Immature natural killer cell (primary cell): Measurements from ENCODE around the gene TP53TG5. TPM values are rescaled to one million over a fixed set of nuclear protein-coding genes. Genes with fewer than 3 reads are reported as not detected.

ENCODE experiments used
- DNase-seq, 3 donors: peaks; one replicate each; pipeline ENCODE4 v3.0.0; 2022; ENCODE audit warnings: mixed read lengths in 1 of 3
- H3K27ac Mint-ChIP-seq, 6 donors: one replicate each; pipeline ENCODE4 v1.8.0; 2020; ENCODE audit warnings: mixed read lengths in 6 of 6, mild to moderate bottlenecking in 5 of 6, inconsistent platforms in 4 of 6, moderate library complexity in 3 of 6
- H3K27me3 Mint-ChIP-seq, 3 donors: one replicate each; pipeline ENCODE4 v1.8.0; 2020 to 2021; ENCODE audit warnings: low read depth in 3 of 3, mild to moderate bottlenecking in 3 of 3, mixed read lengths in 3 of 3, moderate library complexity in 3 of 3, inconsistent platforms in 1 of 3
- H3K36me3 Mint-ChIP-seq, 3 donors: one replicate each; pipeline ENCODE4 v1.8.0; 2020; ENCODE audit warnings: mixed read lengths in 3 of 3, inconsistent platforms in 2 of 3, mild to moderate bottlenecking in 2 of 3
- H3K4me1 Mint-ChIP-seq, 2 donors: one replicate each; pipeline ENCODE4 v1.8.0; 2020; ENCODE audit warnings: inconsistent platforms in 2 of 2, mild to moderate bottlenecking in 2 of 2, mixed read lengths in 2 of 2, moderate library complexity in 1 of 2
- H3K4me3 Mint-ChIP-seq, 5 donors: one replicate each; pipeline ENCODE4 v1.8.0; 2020; ENCODE audit warnings: mild to moderate bottlenecking in 5 of 5, mixed read lengths in 5 of 5, inconsistent platforms in 3 of 5, moderate library complexity in 3 of 5
- H3K9me3 Mint-ChIP-seq, 6 donors: one replicate each; pipeline ENCODE4 v1.8.0; 2020; ENCODE audit warnings: mild to moderate bottlenecking in 6 of 6, mixed read lengths in 6 of 6, inconsistent platforms in 4 of 6, moderate library complexity in 3 of 6
- polyA plus RNA-seq, 3 donors: library from polyadenylated mRNA; unstranded; fragments of 300-500 nt; fragmentation: Illumina TruSeq; gene quantifications; one replicate each; pipeline ENCODE4 v1.2.3, GENCODE V29; 2021

The TP53TG5 gene
- polyA plus RNA-seq, 3 donors from 2014 or later = 0.09 to 0.22 TPM; not detected in 1

GRCh38 chr20:45368221-45368980 lies 9.7 kb downstream of the TP53TG5 start:
- Mint-ChIP-seq H3K27me3 (peaks cover 2 to 10% (median 2%) of the 10 kb centered on the region in 3 donors), H3K4me1 (peaks cover 65 to 77% of the 10 kb centered on the region in 2 donors), H3K36me3 (peaks cover 4 to 27% (median 7%) of the 10 kb centered on the region in 3 donors), H3K9me3 (peaks cover 0 to 2% (median 0%) of the 10 kb centered on the region in 6 donors), H3K4me3 (peak overlapping the region; percentile 19 to 79 (median 59)), H3K27ac (peak overlapping the region; percentile 73 to 94 (median 87))
- DNase-seq = peak; percentile 26 to 42 (median 40)

GRCh38 chr20:45367126-45367525 lies 11.0 kb downstream of the TP53TG5 start:
- peaks cover 65 to 75% of the 10 kb centered on the region in 2 donors for H3K4me1 Mint-ChIP-seq
- peaks cover 4 to 27% (median 7%) of the 10 kb centered on the region in 3 donors for H3K36me3 Mint-ChIP-seq
- H3K27ac Mint-ChIP-seq = peak overlapping the region; percentile 40 to 90 (median 80)

DNA sequence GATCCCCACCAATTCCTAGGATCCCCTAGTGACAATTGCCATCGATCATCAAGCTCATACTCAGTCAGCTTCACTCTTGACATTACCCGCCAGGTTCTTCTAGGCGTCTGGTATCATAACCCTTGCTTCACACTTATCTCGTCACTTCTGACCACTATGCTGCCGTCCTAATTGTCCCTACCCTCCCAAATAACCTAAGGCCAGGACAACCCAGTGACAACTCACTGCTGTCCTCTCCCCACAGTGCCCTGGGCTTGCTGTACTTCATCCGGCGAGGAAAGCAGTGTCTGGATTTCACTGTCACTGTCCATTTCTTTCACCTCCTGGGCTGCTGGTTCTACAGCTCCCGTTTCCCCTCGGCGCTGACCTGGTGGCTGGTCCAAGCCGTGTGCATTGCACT lies 11.5 kb downstream of the TP53TG5 start:
- no peak for DNase-seq
- peaks cover 4 to 27% (median 7%) of the 10 kb centered on the region in 3 donors for H3K36me3 Mint-ChIP-seq
- H3K4me3 Mint-ChIP-seq = no peak overlapping the region
- H3K4me1 Mint-ChIP-seq = peaks cover 62 to 70% of the 10 kb centered on the region in 2 donors
- peak overlapping the region; percentile 7 to 90 (median 66) for H3K27ac Mint-ChIP-seq
- peaks cover 5 to 15% (median 10%) of the 10 kb centered on the region in 3 donors for H3K27me3 Mint-ChIP-seq
- no peaks in the 10 kb centered on the region for H3K9me3 Mint-ChIP-seq

More at GRCh38 chr20:45367126-45367525, 11.0 kb downstream of the TP53TG5 start:
- peaks cover 5 to 15% (median 10%) of the 10 kb centered on the region in 3 donors for H3K27me3 Mint-ChIP-seq
- no peaks in the 10 kb centered on the region for H3K9me3 Mint-ChIP-seq
- no peak for DNase-seq
- H3K4me3 Mint-ChIP-seq = no peak overlapping the region

GRCh38 chr20:45366192-45366591 lies 11.9 kb downstream of the TP53TG5 start:
- peaks cover 5 to 15% (median 10%) of the 10 kb centered on the region in 3 donors for H3K27me3 Mint-ChIP-seq
- no peak overlapping the region for H3K4me3 Mint-ChIP-seq
- peaks cover 59 to 65% of the 10 kb centered on the region in 2 donors for H3K4me1 Mint-ChIP-seq
- no peaks in the 10 kb centered on the region for H3K9me3 Mint-ChIP-seq
- DNase-seq = no peak
- H3K27ac Mint-ChIP-seq = peak overlapping the region in 2 of 6 donors; percentile 40 to 90
- peaks cover 4 to 27% (median 7%) of the 10 kb centered on the region in 3 donors for H3K36me3 Mint-ChIP-seq

- no peak for DNase-seq
- Mint-ChIP-seq H3K27ac (peak overlapping the region in 5 of 6 donors; percentile 22 to 75 (median 28)), H3K36me3 (peaks cover 4 to 27% (median 7%) of the 10 kb centered on the region in 3 donors), H3K9me3 (no peaks in the 10 kb centered on the region), H3K4me1 (peaks cover 59 to 65% of the 10 kb centered on the region in 2 donors), H3K27me3 (peaks cover 5 to 15% (median 10%) of the 10 kb centered on the region in 3 donors), H3K4me3 (peak overlapping the region in 3 of 5 donors; percentile 29 to 44 (median 30))
Observed at GRCh38 chr20:45365444-45365970, 12.6 kb downstream of the TP53TG5 start.

DNA sequence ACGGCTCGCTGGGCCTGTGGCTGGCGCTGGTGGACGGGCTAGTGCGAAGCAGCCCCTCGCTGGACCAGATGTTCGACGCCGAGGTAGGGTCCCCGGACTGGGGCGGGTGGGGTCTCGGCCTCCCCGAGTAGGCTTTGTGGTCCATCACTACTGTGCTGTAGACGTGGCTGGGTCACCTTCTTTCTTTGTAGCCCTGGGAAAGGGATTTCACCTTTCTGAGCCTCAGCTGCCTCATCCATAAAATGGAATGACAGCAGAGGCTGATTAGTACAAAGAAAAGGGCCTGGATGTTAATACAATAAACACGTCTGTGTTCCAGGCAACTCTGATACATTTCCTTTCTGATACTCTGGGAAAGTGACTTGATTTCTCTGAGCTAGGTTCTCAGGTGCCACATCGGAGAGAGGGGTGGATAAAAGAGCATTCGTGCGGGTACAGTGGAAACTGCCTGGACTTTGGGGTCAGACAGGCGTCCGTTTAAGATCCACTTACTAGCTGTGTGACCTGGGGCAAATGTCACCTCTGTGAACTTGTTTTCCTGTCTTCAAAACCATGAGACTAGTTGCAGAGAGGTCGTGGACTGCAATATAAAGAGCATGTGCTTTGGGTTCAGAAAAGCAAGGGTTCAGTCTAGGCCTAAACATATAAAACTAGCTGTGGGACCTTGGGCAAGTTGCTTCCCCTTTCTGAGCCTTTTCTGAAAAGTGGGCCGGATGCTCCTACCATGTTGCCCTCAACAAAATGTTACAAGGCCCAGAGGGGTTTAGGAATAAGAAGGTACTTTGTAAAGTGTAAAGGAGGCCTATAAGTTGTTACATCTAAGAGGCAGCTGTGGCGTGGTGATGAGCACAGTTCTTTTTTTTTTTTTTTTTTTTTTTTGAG lies 14.3 kb downstream of the TP53TG5 start:
- Mint-ChIP-seq H3K27ac (peak overlapping the region; percentile 97 to 99 (median 98)), H3K9me3 (no peaks in the 10 kb centered on the region), H3K4me1 (peaks cover 54 to 59% of the 10 kb centered on the region in 2 donors), H3K4me3 (peak overlapping the region; percentile 95 to 99 (median 96)), H3K36me3 (peaks cover 1 to 25% (median 7%) of the 10 kb centered on the region in 3 donors), H3K27me3 (peaks cover 5 to 15% (median 10%) of the 10 kb centered on the region in 3 donors)
- no peak for DNase-seq

DNA sequence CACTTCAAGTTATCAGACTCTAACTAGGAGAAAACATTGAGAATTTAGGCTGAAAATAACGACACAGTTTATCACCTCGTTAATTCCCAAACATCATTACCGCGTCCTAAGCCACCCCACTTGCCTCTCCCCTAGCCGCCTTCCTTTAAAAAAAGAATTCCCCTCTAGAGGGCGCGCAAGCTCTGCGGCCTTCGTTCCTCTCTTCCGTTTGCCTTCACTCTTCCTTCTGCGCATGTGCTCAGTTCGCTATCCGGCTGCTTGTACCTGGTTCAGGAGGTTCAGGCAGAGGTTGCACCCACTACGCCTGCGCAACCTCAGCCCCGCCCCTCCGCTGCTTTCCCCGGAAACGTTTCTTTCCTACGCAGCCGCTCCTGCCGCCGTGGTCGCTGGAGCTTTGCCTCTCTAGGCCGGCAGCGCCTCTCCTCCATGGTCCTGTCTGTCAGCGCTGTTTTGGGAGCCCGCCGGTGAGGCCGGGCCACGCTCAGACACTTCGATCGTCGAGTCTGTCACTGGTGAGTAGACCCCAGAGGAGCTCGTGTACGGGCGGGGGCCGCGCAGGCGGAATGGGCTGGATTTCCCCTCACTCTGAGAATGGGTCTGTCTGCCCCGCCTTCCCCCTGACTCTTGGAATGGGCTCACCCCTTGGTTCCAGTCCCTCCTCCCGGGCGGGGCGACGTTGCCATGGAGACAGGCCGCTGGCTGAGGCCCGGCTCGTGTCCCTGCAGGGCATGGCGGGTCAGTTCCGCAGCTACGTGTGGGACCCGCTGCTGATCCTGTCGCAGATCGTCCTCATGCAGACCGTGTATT lies 15.1 kb downstream of the TP53TG5 start, which contains the start of gene SYS1:
Gene SYS1 (plus strand): TSS at position 353 of the 807 bp plus-strand sequence. CDS start 376 bp downstream, at position 729.
- Mint-ChIP-seq H3K27me3 (peaks cover 5 to 18% (median 10%) of the 10 kb centered on the region in 3 donors), H3K9me3 (no peaks in the 10 kb centered on the region), H3K4me3 (peak within 1 kb of the TSS; percentile 95 to 99 (median 96)), H3K4me1 (peaks cover 45 to 51% of the 10 kb centered on the region in 2 donors), H3K36me3 (peaks cover 0 to 19% (median 7%) of the 10 kb centered on the region in 3 donors), H3K27ac (peak within 1 kb of the TSS; percentile 97 to 99 (median 98))
- DNase-seq = peak; percentile 97 to 99 (median 99)

- H3K4me1 Mint-ChIP-seq = peaks cover 33 to 39% of the 10 kb centered on the region in 2 donors
- DNase-seq = no peak
- no peaks in the 10 kb centered on the region for H3K9me3 Mint-ChIP-seq
- no peak overlapping the region for H3K4me3 Mint-ChIP-seq
- peaks cover 0 to 11% (median 4%) of the 10 kb centered on the region in 3 donors for H3K36me3 Mint-ChIP-seq
- H3K27ac Mint-ChIP-seq = no peak overlapping the region
- peaks cover 5 to 16% (median 9%) of the 10 kb centered on the region in 3 donors for H3K27me3 Mint-ChIP-seq
Observed at GRCh38 chr20:45361793-45362192, 16.3 kb downstream of the TP53TG5 start.

GRCh38 chr20:45359406-45360148 lies 18.5 kb downstream of the TP53TG5 start:
- peaks cover 18 to 19% of the 10 kb centered on the region in 2 donors for H3K4me1 Mint-ChIP-seq
- DNase-seq = no peak
- no peaks in the 10 kb centered on the region for H3K9me3 Mint-ChIP-seq
- no peaks in the 10 kb centered on the region for H3K36me3 Mint-ChIP-seq
- no peak overlapping the region for H3K4me3 Mint-ChIP-seq
- H3K27me3 Mint-ChIP-seq = peaks cover 5 to 16% (median 7%) of the 10 kb centered on the region in 3 donors
- peak overlapping the region in 1 of 6 donors; percentile 17 for H3K27ac Mint-ChIP-seq

- Mint-ChIP-seq H3K36me3 (no peaks in the 10 kb centered on the region), H3K27me3 (peaks cover 5 to 16% (median 7%) of the 10 kb centered on the region in 3 donors), H3K4me1 (peaks cover 15 to 16% of the 10 kb centered on the region in 2 donors), H3K9me3 (no peaks in the 10 kb centered on the region), H3K4me3 (no peak overlapping the region), H3K27ac (no peak overlapping the region)
- DNase-seq = no peak
Observed at GRCh38 chr20:45359069-45359405, 19.1 kb downstream of the TP53TG5 start.

DNA sequence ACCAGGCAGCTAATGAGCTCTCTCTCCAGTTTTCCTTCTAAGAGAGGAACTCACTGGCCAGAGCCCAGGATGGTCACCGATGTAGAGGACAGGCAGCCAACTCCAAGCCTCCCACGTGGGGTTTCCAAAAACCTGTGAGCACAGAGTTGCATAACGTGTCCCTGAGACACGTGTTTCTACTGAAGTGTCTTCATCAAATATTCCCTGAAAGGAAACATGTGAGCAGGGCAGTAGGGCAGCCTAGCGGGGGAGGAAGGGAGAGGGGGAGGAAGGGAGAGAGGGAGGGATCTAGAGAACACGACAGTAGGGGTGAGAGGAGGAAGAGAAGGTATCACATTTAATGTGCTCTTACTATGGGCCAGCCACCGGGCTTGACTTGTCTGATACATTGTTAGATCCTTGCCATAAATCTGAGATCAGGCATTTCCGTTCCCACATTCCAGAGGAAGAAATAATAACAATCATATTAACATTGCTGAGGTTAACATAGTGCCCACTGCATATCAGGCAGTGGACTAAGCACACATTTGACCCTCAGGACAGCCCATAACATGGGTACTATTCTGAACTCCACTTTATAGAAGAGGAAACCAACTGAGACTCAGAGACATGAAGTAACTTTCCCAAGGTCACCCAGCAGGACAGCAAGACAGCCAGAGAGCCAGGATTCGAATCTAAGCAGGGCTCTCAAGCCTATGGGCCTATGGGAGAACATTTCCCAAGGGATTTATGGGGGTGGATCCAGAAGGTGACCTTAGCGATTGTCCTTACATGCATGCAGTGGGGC lies 19.6 kb downstream of the TP53TG5 start:
- H3K27me3 Mint-ChIP-seq = peaks cover 5 to 12% (median 7%) of the 10 kb centered on the region in 3 donors
- no peaks in the 10 kb centered on the region for H3K9me3 Mint-ChIP-seq
- H3K4me1 Mint-ChIP-seq = peaks cover 10 to 11% of the 10 kb centered on the region in 2 donors
- H3K27ac Mint-ChIP-seq = no peak overlapping the region
- H3K36me3 Mint-ChIP-seq = no peaks in the 10 kb centered on the region
- DNase-seq = no peak
- no peak overlapping the region for H3K4me3 Mint-ChIP-seq
